Type B pancreatic cell (in vitro differentiated cells): ENCODE data around the gene RCBTB2. TPM values are rescaled to one million over a fixed set of nuclear protein-coding genes. Genes with fewer than 3 reads are reported as not detected.

Experiments used
- DNase-seq: peaks from one replicate; pipeline ENCODE4 v3.0.0; 2021; ENCODE audit warnings: mixed read lengths; ENCODE audit not compliant: unreplicated experiment; ENCODE audit errors: extremely low spot score
- H3K27ac Mint-ChIP-seq: 2 replicates; pipeline ENCODE4 v1.8.0; 2021; ENCODE audit warnings: mild to moderate bottlenecking, mixed read lengths
- H3K27me3 Mint-ChIP-seq: 2 replicates; pipeline ENCODE4 v1.8.0; 2021; ENCODE audit warnings: mixed read lengths
- H3K36me3 Mint-ChIP-seq: 2 replicates; pipeline ENCODE4 v1.8.0; 2021; ENCODE audit warnings: mixed read lengths
- H3K4me1 Mint-ChIP-seq: one replicate; pipeline ENCODE4 v1.8.0; 2021; ENCODE audit warnings: mixed read lengths; ENCODE audit not compliant: unreplicated experiment
- H3K4me3 Mint-ChIP-seq: 2 replicates; pipeline ENCODE4 v1.8.0; 2021; ENCODE audit warnings: mild to moderate bottlenecking, mixed read lengths
- H3K9me3 Mint-ChIP-seq: 2 replicates; pipeline ENCODE4 v1.8.0; 2021; ENCODE audit warnings: mixed read lengths
- total RNA-seq: library from RNA; stranded (reverse); gene quantifications from 2 replicates; pipeline ENCODE4 v1.2.1, GENCODE V29; 2021; ENCODE audit warnings: low replicate concordance
- TF ChIP-seq, protein P1 (sequence below): fragments of 200-600 bp; sonication (generic); conservative IDR thresholded peaks from 2 replicates; pipeline ENCODE4 v1.5.0; 2021; ENCODE audit warnings: antibody characterized with exemption, mild to moderate bottlenecking

RCBTB2 gene
- total RNA-seq, 1 donor from 2014 or later, result 21.5 TPM

DNA sequence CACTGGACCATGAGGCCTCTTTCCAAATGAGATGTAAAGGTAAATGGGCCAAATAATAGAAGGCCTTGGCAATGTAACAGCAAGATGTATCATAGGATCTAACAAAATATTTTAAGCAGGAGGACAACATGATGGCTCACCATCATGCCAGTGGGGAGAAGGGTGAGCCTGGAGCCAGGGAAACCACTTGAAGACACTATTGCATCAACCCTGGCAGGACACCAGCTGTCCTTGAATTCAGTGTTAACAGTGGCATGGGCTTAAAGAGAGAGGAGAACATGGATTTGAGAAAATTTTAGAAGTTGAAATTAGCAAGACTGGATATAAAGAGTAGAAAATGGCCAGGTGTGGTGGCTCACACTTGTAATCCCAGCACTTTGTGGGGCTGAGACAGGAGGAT lies 6.7 kb upstream of the RCBTB2 start:
- TF ChIP-seq, protein P1, sequence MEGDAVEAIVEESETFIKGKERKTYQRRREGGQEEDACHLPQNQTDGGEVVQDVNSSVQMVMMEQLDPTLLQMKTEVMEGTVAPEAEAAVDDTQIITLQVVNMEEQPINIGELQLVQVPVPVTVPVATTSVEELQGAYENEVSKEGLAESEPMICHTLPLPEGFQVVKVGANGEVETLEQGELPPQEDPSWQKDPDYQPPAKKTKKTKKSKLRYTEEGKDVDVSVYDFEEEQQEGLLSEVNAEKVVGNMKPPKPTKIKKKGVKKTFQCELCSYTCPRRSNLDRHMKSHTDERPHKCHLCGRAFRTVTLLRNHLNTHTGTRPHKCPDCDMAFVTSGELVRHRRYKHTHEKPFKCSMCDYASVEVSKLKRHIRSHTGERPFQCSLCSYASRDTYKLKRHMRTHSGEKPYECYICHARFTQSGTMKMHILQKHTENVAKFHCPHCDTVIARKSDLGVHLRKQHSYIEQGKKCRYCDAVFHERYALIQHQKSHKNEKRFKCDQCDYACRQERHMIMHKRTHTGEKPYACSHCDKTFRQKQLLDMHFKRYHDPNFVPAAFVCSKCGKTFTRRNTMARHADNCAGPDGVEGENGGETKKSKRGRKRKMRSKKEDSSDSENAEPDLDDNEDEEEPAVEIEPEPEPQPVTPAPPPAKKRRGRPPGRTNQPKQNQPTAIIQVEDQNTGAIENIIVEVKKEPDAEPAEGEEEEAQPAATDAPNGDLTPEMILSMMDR, result no peak
- no peaks in the 10 kb centered on the region for H3K9me3 Mint-ChIP-seq
- no peak overlapping the region for H3K27ac Mint-ChIP-seq
- no peaks in the 10 kb centered on the region for H3K36me3 Mint-ChIP-seq
- H3K27me3 Mint-ChIP-seq, result no peaks in the 10 kb centered on the region
- no peak overlapping the region for H3K4me3 Mint-ChIP-seq
- peaks cover 4% of the 10 kb centered on the region for H3K4me1 Mint-ChIP-seq
- DNase-seq, result no peak

DNA sequence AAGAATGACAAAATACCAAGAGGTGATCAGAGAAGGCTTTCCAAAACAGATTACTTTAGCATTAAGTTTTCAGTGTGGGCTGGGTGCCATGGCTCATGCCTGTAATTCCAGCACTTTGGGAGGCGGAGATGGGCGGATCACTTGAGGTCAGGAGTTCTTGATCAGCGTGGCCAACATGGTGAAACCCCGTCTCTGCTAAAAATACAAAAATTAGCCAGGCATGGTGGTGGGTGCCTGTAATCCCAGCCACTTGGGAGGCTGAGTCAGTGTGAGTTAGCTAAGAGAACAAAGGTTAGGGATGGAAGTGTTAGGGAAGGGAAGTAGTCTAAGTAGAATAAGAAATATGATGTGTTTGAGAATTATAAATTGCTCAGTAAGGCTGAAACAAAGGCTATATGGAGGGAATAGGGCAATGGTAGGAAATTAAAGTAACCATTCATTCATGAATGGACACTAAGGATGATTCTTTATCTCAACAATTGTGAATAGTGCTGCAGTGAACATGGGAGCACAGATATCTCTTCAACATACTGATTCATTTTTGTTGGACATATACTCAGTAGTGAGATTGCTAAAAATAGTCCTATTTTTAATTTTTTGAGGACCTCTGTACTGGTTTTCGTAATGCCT lies 3.9 kb upstream of the RCBTB2 start:
- Mint-ChIP-seq H3K4me3 (no peak overlapping the region), H3K9me3 (no peaks in the 10 kb centered on the region), H3K27me3 (no peaks in the 10 kb centered on the region), H3K36me3 (no peaks in the 10 kb centered on the region), H3K27ac (no peak overlapping the region), H3K4me1 (peaks cover 1% of the 10 kb centered on the region)
- no peak for DNase-seq
- TF ChIP-seq, protein P1, result no peak

- Mint-ChIP-seq H3K4me3 (no peak overlapping the region), H3K9me3 (no peaks in the 10 kb centered on the region), H3K27ac (no peak overlapping the region), H3K36me3 (no peaks in the 10 kb centered on the region), H3K4me1 (peaks cover 11% of the 10 kb centered on the region), H3K27me3 (no peaks in the 10 kb centered on the region)
- no peak for DNase-seq
- TF ChIP-seq, protein P1, result no peak
Observed at GRCh38 chr13:48535766-48536165, 2.9 kb upstream of the RCBTB2 start.

DNA sequence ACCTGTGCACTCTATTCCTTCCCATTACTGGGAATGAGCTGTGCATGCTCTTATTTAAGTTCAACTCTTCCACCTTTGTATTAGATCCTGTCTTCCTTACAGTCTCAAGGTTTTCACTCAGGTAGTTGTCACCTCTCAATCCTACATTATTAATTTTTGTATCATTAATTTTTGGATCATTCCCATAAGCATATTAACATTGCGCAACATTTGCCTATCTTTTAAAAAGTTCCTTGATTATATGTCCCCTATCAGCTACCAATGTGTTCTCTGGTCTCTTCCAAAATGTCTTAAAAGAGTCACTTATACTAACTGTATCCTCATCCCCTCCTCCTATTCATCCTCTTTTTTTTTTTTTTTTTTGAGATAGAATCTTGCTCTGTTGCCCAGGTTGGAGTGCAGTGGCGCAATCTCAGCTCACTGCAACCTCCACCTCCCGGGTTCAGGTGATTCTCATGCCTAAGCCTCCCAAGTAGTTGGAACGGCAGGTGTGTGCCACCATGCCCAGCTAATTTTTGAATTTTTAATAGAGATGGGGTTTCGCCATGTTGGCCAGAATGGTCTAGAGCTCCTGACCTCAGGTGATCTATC lies 2.1 kb upstream of the RCBTB2 start:
- Mint-ChIP-seq H3K4me3 (no peak overlapping the region), H3K4me1 (peaks cover 11% of the 10 kb centered on the region), H3K27me3 (no peaks in the 10 kb centered on the region), H3K36me3 (no peaks in the 10 kb centered on the region), H3K9me3 (no peaks in the 10 kb centered on the region), H3K27ac (no peak overlapping the region)
- TF ChIP-seq, protein P1, result no peak
- DNase-seq, result no peak

GRCh38 chr13:48533961-48534600 lies 1.2 kb upstream of the RCBTB2 start:
- no peaks in the 10 kb centered on the region for H3K27me3 Mint-ChIP-seq
- H3K4me1 Mint-ChIP-seq, result peaks cover 11% of the 10 kb centered on the region
- TF ChIP-seq, protein P1, result no peak
- DNase-seq, result no peak
- H3K36me3 Mint-ChIP-seq, result no peaks in the 10 kb centered on the region
- peak overlapping the region; percentile 92 for H3K27ac Mint-ChIP-seq
- H3K9me3 Mint-ChIP-seq, result no peaks in the 10 kb centered on the region
- peak overlapping the region; percentile 95 for H3K4me3 Mint-ChIP-seq
